ENCODE measurements around the gene TP73. TPM values are rescaled to one million over a fixed set of nuclear protein-coding genes. Genes with fewer than 3 reads are reported as not detected.

The TP73 gene
- total RNA-seq, 1 donor = not detected

- no peak for DNase-seq (ENCODE audit: low read depth)
- no peak for TF ChIP-seq CTCF (IDR thresholded peaks at IDR 0.05; ENCODE audit: insufficient read depth, low read depth, low read length)
- peak overlapping the region; percentile 70 for H3K4me3 ChIP-seq (ENCODE audit: low read depth, low read length)
Observed at GRCh38 chr1:3771108-3772026, 119.1 kb downstream of the TP73 start.

GRCh38 chr1:3772027-3772714 is 119.9 kb downstream of the TP73 start:
- no peak for TF ChIP-seq CTCF (IDR thresholded peaks at IDR 0.05; ENCODE audit: insufficient read depth, low read depth, low read length)
- DNase-seq (ENCODE audit: low read depth) = peak; percentile 86
- H3K4me3 ChIP-seq (ENCODE audit: low read depth, low read length) = peak overlapping the region; percentile 70

GRCh38 chr1:3772715-3773571 is 120.6 kb downstream of the TP73 start, which contains the start of gene SMIM1:
SMIM1 (plus strand) TSS chr1:3772749; CDS start chr1:3775374, 2,625 bp downstream.
- H3K4me3 ChIP-seq (ENCODE audit: low read depth, low read length) = peak within 1 kb of the TSS; percentile 70
- peak; percentile 21 for DNase-seq (ENCODE audit: low read depth)
- TF ChIP-seq CTCF (IDR thresholded peaks at IDR 0.05; ENCODE audit: insufficient read depth, low read depth, low read length) = no peak

- DNase-seq (ENCODE audit: low read depth) = no peak
- TF ChIP-seq CTCF (IDR thresholded peaks at IDR 0.05; ENCODE audit: insufficient read depth, low read depth, low read length) = no peak
- H3K4me3 ChIP-seq (ENCODE audit: low read depth, low read length) = peak overlapping the region; percentile 64
Observed at GRCh38 chr1:3773572-3774275, 121.4 kb downstream of the TP73 start.

- no peak overlapping the region for H3K4me3 ChIP-seq (ENCODE audit: low read depth, low read length)
- DNase-seq (ENCODE audit: low read depth) = no peak
- no peak for TF ChIP-seq CTCF (IDR thresholded peaks at IDR 0.05; ENCODE audit: insufficient read depth, low read depth, low read length)
Observed at GRCh38 chr1:3774276-3774945, 122.1 kb downstream of the TP73 start.
